WERI-Rb-1 (cell line): ENCODE results near the gene AFF3.

Experiments used
- DNase-seq: peaks from one replicate; pipeline ENCODE4 v3.0.0-alpha.2; 2020
- H3K27ac ChIP-seq: fragments of 250-450 bp; sonication (Bioruptor Pico); 2 replicates; pipeline ENCODE4 v1.5.1; 2020; ENCODE audit warnings: mild to moderate bottlenecking, moderate library complexity
- H3K27me3 ChIP-seq: fragments of 250-450 bp; sonication (Bioruptor Pico); 2 replicates; pipeline ENCODE4 v1.5.1; 2021; ENCODE audit warnings: mild to moderate bottlenecking, low read depth, moderate library complexity; ENCODE audit not compliant: insufficient read depth, severe bottlenecking
- H3K36me3 ChIP-seq: fragments of 250-450 bp; sonication (Bioruptor Pico); 2 replicates; pipeline ENCODE4 v1.5.1; 2020; ENCODE audit warnings: mild to moderate bottlenecking, moderate library complexity
- H3K4me3 ChIP-seq: 2 replicates; pipeline ENCODE4 v1.5.1; 2011; ENCODE audit warnings: low read depth, mild to moderate bottlenecking, control low read depth, low read length
- H3K9me3 ChIP-seq: fragments of 250-450 bp; sonication (Bioruptor Pico); 2 replicates; pipeline ENCODE4 v1.5.1; 2021; ENCODE audit warnings: mild to moderate bottlenecking, moderate library complexity; ENCODE audit not compliant: severe bottlenecking
- TF ChIP-seq, protein P1 (sequence below): IDR thresholded peaks from 2 replicates; pipeline ENCODE4 v1.5.1; 2011; ENCODE audit warnings: low read depth, mild to moderate bottlenecking, control low read depth, inconsistent platforms, low read length

Gene AFF3

DNA sequence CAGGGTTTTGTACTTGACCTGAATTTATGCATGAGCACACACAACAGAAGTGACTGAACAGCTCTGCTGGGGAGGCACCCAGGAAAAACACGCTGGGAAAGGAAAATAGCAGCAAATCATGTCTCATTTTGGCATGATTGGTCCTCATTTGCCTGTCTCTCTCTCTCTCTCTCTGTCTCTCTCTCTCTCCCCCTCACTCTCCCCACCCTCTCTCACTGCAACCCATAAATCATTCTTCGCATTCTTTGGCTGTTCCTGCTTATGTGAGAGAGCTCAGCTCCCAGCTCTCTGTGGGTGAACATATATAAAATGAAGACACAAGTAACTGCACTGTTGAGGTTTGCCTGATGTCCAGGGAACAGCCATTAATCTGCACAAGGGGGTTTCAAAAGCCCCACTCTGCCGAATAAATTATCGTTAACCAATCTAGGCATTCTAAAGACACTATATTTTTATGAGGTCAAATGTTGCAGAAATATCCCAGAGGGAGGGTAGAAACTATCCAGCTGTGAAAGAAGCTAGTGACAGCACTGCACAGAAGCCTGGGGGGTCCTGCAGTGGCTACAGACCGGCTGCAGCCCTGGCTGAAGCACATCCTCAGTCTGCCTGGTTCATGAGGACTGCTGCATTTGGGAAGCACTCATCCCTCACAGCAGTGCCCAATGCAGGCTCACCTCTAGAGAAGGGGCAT is 260.3 kb downstream of the AFF3 start:
- no peak for DNase-seq
- H3K27me3 ChIP-seq = no peaks in the 10 kb centered on the region
- no peak overlapping the region for H3K27ac ChIP-seq
- H3K36me3 ChIP-seq = no peaks in the 10 kb centered on the region
- no peak overlapping the region for H3K4me3 ChIP-seq
- H3K9me3 ChIP-seq = no peaks in the 10 kb centered on the region
- TF ChIP-seq, protein P1, sequence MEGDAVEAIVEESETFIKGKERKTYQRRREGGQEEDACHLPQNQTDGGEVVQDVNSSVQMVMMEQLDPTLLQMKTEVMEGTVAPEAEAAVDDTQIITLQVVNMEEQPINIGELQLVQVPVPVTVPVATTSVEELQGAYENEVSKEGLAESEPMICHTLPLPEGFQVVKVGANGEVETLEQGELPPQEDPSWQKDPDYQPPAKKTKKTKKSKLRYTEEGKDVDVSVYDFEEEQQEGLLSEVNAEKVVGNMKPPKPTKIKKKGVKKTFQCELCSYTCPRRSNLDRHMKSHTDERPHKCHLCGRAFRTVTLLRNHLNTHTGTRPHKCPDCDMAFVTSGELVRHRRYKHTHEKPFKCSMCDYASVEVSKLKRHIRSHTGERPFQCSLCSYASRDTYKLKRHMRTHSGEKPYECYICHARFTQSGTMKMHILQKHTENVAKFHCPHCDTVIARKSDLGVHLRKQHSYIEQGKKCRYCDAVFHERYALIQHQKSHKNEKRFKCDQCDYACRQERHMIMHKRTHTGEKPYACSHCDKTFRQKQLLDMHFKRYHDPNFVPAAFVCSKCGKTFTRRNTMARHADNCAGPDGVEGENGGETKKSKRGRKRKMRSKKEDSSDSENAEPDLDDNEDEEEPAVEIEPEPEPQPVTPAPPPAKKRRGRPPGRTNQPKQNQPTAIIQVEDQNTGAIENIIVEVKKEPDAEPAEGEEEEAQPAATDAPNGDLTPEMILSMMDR = no peak

DNA sequence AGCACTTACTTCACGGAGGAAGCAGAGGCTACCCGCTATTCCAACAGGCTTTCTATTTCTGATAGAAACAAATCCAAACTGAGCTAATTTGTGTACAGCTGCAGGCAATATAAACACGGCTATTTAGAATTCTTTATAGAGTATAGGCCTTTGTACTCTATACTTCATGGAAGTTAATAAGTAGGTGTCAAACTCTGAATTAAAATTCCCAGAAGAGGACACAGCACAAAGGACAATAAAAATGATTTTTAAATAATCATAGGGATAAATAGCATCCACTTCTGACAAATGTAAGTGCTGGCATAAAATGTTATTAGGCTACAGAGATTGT is 261.5 kb downstream of the AFF3 start:
- TF ChIP-seq, protein P1 = no peak
- no peak overlapping the region for H3K27ac ChIP-seq
- H3K27me3 ChIP-seq = no peaks in the 10 kb centered on the region
- no peak for DNase-seq
- H3K4me3 ChIP-seq = no peak overlapping the region
- no peaks in the 10 kb centered on the region for H3K9me3 ChIP-seq
- H3K36me3 ChIP-seq = no peaks in the 10 kb centered on the region

DNA sequence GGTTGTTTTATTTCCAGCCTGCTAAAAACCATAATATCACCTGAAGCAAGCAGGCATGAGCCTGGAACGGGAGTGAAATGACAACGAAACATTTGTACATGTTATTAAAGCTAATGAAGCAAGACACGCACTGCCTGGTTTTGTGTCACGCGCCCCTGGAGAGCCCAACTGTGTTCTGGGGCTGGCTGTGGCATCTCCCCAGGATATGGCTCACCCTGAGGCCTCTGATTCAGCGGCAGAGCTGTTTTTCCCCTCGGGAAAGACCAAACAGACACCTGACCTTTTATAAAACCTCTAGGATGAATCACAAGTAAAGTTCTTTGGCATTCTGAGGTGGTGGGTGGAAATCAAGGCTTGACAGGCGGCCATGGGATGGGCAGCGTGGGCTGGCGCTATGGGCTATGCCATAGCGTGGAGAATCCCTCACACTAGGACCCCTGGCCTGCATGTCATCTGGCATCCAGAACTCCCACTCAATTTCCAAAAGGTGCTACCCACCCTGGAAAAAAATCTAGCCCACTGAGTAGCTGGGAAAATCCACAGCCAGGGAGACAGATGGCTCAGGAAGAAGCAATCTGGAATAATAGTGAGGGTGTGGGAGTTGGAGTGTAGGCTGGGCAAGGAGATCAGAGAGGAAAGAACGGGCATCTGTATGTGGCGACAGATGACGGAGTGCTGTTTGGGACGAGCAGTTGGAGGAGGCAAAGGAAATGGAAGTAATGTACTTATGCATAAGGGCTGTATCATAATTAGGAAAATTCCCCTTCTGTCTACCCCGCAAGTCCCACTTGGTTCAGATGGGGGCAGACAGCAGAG is 262.0 kb downstream of the AFF3 start:
- H3K9me3 ChIP-seq = no peaks in the 10 kb centered on the region
- TF ChIP-seq, protein P1 = no peak
- no peak overlapping the region for H3K27ac ChIP-seq
- no peak overlapping the region for H3K4me3 ChIP-seq
- no peaks in the 10 kb centered on the region for H3K36me3 ChIP-seq
- no peaks in the 10 kb centered on the region for H3K27me3 ChIP-seq
- peak; percentile 57 for DNase-seq

DNA sequence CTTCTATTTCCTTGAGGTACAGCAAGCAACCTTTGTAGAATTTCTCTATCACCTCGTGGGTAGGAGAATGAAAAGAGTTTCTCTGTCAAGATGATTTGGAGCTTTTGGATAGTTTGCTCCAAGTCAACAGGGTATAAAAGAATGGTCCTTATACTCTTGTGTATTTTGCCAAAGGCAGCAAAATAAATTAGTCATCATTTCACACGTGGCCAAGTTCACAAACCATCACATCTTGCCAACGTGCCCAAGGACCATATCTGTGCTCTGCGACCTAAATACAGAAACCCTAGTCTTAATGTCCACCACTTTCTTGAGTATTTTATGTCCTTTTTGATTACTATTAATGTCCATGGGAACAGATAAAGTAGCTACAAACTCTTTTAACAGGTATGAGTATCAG is 262.9 kb downstream of the AFF3 start:
- Histone ChIP-seq H3K9me3 (no peaks in the 10 kb centered on the region), H3K27ac (no peak overlapping the region), H3K36me3 (no peaks in the 10 kb centered on the region), H3K27me3 (no peaks in the 10 kb centered on the region), H3K4me3 (no peak overlapping the region)
- TF ChIP-seq, protein P1 = no peak
- DNase-seq = no peak

DNA sequence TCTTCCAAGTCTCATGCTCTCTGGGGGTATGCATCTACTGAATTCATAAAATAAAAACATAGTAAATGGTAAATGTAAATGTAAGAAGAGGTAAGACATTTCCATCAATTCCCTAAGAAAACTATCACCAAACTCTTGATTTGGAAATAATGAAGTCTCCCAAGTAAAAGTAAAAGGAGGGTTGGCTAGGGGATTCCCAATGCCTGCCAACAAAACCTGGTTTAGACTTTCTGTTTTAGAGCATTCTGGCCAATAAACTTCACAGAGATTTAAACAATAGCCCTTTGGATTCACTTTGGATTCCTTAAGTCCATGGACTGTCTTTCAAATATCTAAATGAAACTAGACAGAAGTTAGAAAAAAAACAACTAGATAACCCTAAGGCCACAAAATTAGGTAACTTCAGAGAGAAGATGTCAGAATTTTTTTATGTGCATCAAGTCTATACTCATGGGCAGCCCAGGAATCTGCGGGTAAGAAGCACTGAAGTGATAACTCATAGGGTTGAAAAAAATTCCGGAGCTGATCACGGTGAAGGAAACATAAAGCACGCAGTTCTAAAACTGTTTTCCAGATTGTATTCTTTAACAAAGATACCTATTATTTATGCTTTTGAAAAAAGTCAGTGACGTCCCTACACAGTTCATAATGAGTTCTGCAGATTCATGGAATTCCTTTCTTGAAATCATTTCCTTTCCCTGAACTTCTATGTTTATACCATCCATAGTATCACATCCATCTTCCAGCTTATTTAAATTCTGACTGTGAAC is 263.6 kb downstream of the AFF3 start:
- Histone ChIP-seq H3K27ac (no peak overlapping the region), H3K9me3 (no peaks in the 10 kb centered on the region), H3K36me3 (no peaks in the 10 kb centered on the region), H3K4me3 (no peak overlapping the region), H3K27me3 (no peaks in the 10 kb centered on the region)
- no peak for DNase-seq
- TF ChIP-seq, protein P1 = no peak
